Activated CD8-positive, alpha-beta T cell treated with anti-CD3 and anti-CD28 coated beads for 36 hours (primary cell): ENCODE measurements around the gene EPHB1. TPM values are rescaled to one million over a fixed set of nuclear protein-coding genes. Genes with fewer than 3 reads are reported as not detected.

Experiments
- ATAC-seq: fragments of 200-7000 bp; cut with Tn5 transposase; one replicate; pipeline ENCODE4 v1.10.0; 2021; ENCODE audit warnings: mild to moderate bottlenecking, moderate library complexity
- CTCF ChIA-PET: fragments of 350-600 bp; sonication (Branson Sonifier 250); formaldehyde crosslinking; loops from one replicate; lab custom pipeline; 2021; ENCODE audit warnings: antibody characterized with exemption; lab: Charles Lee
- POLR2A ChIA-PET: fragments of 350-600 bp; sonication (Branson Sonifier 250); formaldehyde crosslinking; loops from one replicate; lab custom pipeline; 2021; ENCODE audit warnings: antibody characterized with exemption; lab: Charles Lee
- DNase-seq: peaks from one replicate; pipeline ENCODE4 v3.0.0-alpha.2; 2020
- H3K27ac Mint-ChIP-seq: one replicate; pipeline ENCODE4 v1.8.0; 2021; ENCODE audit warnings: mild to moderate bottlenecking, mixed read lengths
- H3K27me3 Mint-ChIP-seq: one replicate; pipeline ENCODE4 v1.8.0; 2021; ENCODE audit warnings: mixed read lengths
- H3K36me3 Mint-ChIP-seq: one replicate; pipeline ENCODE4 v1.8.0; 2021; ENCODE audit warnings: low read depth, mixed read lengths
- H3K4me1 Mint-ChIP-seq: one replicate; pipeline ENCODE4 v1.8.0; 2021; ENCODE audit warnings: low read depth, mixed read lengths
- H3K4me3 Mint-ChIP-seq: one replicate; pipeline ENCODE4 v1.8.0; 2021; ENCODE audit warnings: mild to moderate bottlenecking, moderate library complexity, mixed read lengths
- H3K9me3 Mint-ChIP-seq: one replicate; pipeline ENCODE4 v1.8.0; 2021; ENCODE audit warnings: mixed read lengths
- intact Hi-C: fragments of 100-400 bp; cut with micrococcal nuclease; formaldehyde crosslinking; loops from one replicate; pipeline ENCODE4 v1.10.0; 2022
- total RNA-seq, 2 experiments: library from RNA; stranded (reverse); gene quantifications; one replicate each; pipeline ENCODE4 v1.2.3, GENCODE V29; 2021
- TF ChIP-seq, protein P1 (sequence below): fragments of 200-600 bp; IDR thresholded peaks from one replicate; pipeline ENCODE4 v1.8.0; 2022; ENCODE audit warnings: antibody characterized with exemption, mild to moderate bottlenecking

EPHB1 gene
- total RNA-seq, 2 experiments from 2014 or later: 0.78 TPM; not detected in 1

DNA sequence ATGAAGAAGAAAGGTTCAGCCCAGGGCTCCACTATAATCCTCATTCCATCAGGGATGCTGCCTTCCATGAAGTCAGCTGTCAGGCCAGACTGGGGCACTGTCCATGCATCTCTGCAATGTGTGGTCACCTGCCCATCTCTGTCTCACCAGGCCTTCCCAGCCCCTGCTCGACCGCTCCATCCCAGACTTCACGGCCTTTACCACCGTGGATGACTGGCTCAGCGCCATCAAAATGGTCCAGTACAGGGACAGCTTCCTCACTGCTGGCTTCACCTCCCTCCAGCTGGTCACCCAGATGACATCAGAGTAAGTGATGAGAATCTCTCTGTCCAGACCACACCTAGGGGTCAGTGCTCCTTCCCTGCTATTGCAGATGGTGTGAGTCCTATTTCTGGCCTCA is 454.1 kb downstream of the EPHB1 start:
- CTCF ChIA-PET: no interaction called here
- ATAC-seq (no peak), DNase-seq (no peak)
- no peak overlapping the region for H3K4me3 Mint-ChIP-seq
- POLR2A ChIA-PET: no interaction called here
- H3K27ac Mint-ChIP-seq: no peak overlapping the region
- no peaks in the 10 kb centered on the region for H3K27me3 Mint-ChIP-seq
- TF ChIP-seq, protein P1, sequence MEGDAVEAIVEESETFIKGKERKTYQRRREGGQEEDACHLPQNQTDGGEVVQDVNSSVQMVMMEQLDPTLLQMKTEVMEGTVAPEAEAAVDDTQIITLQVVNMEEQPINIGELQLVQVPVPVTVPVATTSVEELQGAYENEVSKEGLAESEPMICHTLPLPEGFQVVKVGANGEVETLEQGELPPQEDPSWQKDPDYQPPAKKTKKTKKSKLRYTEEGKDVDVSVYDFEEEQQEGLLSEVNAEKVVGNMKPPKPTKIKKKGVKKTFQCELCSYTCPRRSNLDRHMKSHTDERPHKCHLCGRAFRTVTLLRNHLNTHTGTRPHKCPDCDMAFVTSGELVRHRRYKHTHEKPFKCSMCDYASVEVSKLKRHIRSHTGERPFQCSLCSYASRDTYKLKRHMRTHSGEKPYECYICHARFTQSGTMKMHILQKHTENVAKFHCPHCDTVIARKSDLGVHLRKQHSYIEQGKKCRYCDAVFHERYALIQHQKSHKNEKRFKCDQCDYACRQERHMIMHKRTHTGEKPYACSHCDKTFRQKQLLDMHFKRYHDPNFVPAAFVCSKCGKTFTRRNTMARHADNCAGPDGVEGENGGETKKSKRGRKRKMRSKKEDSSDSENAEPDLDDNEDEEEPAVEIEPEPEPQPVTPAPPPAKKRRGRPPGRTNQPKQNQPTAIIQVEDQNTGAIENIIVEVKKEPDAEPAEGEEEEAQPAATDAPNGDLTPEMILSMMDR: no peak
- H3K9me3 Mint-ChIP-seq: no peaks in the 10 kb centered on the region
- no peaks in the 10 kb centered on the region for H3K4me1 Mint-ChIP-seq
- intact Hi-C loops: no loop called here
- H3K36me3 Mint-ChIP-seq: no peaks in the 10 kb centered on the region

DNA sequence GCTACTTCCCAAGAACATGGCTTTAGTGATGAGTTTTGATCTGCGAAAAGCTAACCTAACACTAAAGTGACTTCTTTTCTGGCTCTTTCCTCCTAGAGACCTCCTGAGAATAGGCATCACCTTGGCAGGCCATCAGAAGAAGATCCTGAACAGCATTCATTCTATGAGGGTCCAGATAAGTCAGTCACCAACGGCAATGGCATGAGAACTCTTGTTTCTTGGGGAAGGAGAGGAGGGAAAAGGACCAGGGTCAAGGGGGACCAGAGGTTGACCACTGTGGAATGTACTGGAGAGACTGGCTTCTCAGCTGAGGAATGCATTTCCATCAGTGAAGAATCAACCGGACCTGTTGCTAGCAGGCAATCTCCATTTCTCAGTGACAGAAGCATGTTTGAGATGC is 463.9 kb downstream of the EPHB1 start:
- H3K27me3 Mint-ChIP-seq: peaks cover 2% of the 10 kb centered on the region
- H3K27ac Mint-ChIP-seq: no peak overlapping the region
- no peaks in the 10 kb centered on the region for H3K4me1 Mint-ChIP-seq
- no peak overlapping the region for H3K4me3 Mint-ChIP-seq
- intact Hi-C loops: no loop called here
- ChIA-PET CTCF (no interaction called here), POLR2A (no interaction called here)
- TF ChIP-seq, protein P1: no peak
- H3K9me3 Mint-ChIP-seq: no peaks in the 10 kb centered on the region
- peaks cover 1% of the 10 kb centered on the region for H3K36me3 Mint-ChIP-seq
- no peak for DNase-seq
- no peak for ATAC-seq

DNA sequence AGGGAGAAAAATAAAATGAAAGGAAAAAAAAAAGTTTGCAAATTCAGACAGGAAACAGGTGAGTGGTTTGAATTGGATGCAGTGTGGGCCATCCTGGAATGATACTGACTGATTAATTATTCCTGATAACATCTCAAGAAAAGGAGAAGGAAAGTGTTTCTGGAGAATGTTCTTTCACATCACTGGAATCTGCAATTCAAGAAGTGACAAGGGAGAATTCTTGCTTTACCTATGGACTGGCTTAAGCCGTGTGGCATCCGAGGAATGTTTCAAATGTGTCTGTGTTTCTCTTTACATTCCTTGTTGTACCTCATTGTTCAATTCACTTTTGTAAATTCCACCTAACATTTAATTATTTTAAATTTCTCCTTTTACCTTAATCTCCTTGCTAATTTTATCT is 465.0 kb downstream of the EPHB1 start:
- no peaks in the 10 kb centered on the region for H3K9me3 Mint-ChIP-seq
- no peak for ATAC-seq
- DNase-seq: no peak
- no peak overlapping the region for H3K27ac Mint-ChIP-seq
- peaks cover 1% of the 10 kb centered on the region for H3K36me3 Mint-ChIP-seq
- no peaks in the 10 kb centered on the region for H3K4me1 Mint-ChIP-seq
- intact Hi-C loops: no loop called here
- H3K27me3 Mint-ChIP-seq: peaks cover 2% of the 10 kb centered on the region
- CTCF ChIA-PET: no interaction called here
- no peak overlapping the region for H3K4me3 Mint-ChIP-seq
- TF ChIP-seq, protein P1: no peak
- POLR2A ChIA-PET: no interaction called here

DNA sequence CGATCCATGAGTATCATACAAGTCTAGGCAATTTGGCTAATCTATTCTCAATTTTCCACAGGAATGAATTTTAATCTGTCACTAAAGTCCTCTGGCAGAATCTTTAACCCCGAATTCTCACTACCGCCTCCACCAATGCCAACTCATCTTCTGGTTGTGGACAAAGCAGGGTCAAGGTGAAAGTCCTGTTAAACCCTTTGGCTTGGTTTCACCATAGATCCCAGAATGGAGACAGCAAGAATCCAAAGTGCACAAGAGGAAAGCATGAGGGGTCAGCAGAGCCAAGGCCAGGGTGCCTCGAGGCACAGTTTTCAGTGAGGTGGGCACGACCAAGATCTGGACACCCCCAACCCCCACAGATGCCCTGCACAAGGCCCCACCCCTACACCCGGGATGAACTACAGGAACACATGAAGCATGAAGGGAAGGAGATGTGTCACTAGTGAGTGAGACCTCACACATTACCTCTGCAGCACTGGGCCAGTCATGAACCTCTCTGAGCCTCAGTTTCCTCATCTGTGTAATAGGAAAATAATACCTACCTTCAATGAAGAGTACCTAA is 466.2 kb downstream of the EPHB1 start:
- no peaks in the 10 kb centered on the region for H3K36me3 Mint-ChIP-seq
- POLR2A ChIA-PET: no interaction called here
- no peak overlapping the region for H3K27ac Mint-ChIP-seq
- CTCF ChIA-PET: no interaction called here
- no peaks in the 10 kb centered on the region for H3K4me1 Mint-ChIP-seq
- H3K4me3 Mint-ChIP-seq: no peak overlapping the region
- intact Hi-C loops: no loop called here
- DNase-seq (no peak), ATAC-seq (no peak)
- peaks cover 2% of the 10 kb centered on the region for H3K27me3 Mint-ChIP-seq
- no peaks in the 10 kb centered on the region for H3K9me3 Mint-ChIP-seq
- TF ChIP-seq, protein P1: no peak

DNA sequence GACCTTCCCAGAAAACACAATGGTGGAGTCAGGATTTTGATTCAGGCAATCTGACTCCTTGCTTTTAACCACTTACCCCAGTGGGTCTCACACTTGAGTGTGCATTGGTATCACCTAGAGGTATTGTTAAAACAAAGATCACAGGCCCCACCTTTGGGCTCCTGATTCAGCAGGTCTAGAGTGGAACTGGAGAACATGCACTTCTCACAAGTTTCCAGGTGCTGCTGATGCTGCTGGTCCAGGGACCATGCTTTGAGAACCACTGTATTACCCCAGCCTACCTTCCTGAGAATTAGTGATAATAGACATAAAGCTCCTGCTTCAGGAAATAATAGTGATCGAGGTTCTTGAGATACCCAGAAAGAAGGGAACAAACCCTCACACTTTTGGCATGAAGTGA is 466.9 kb downstream of the EPHB1 start:
- H3K27me3 Mint-ChIP-seq: peaks cover 2% of the 10 kb centered on the region
- ATAC-seq: no peak
- intact Hi-C loops: no loop called here

More for the DNA sequence above, 466.9 kb downstream of the EPHB1 start:
- Mint-ChIP-seq H3K9me3 (no peaks in the 10 kb centered on the region), H3K4me3 (no peak overlapping the region), H3K27ac (no peak overlapping the region), H3K36me3 (no peaks in the 10 kb centered on the region), H3K4me1 (no peaks in the 10 kb centered on the region)
- POLR2A ChIA-PET: no interaction called here
- TF ChIP-seq, protein P1: no peak
- DNase-seq: no peak
- CTCF ChIA-PET: no interaction called here
